Measurements from ENCODE around the gene MOCOS. TPM values are rescaled to one million over a fixed set of nuclear protein-coding genes. Genes with fewer than 3 reads are reported as not detected.

Gene MOCOS
- total and polyA plus RNA-seq, 2 experiments from 2014 or later = 3.1 to 8.6 TPM

GRCh38 chr18:36197511-36198166, 10.3 kb downstream of the MOCOS start:
- no peaks in the 10 kb centered on the region for H3K36me3 ChIP-seq (replicated peaks; ENCODE audit: insufficient read depth, low read depth)
- H2AFZ ChIP-seq = no peak overlapping the region
- no peak overlapping the region for H3K4me3 ChIP-seq
- no peak overlapping the region for H3K4me2 ChIP-seq
- H3K4me1 ChIP-seq (ENCODE audit: insufficient read depth) = peaks cover 9% of the 10 kb centered on the region
- no peak for DNase-seq (ENCODE audit: low spot score)
- no peaks in the 10 kb centered on the region for H4K20me1 ChIP-seq (ENCODE audit: insufficient read depth, poor library complexity, severe bottlenecking)
- H3K9me2 ChIP-seq (replicated peaks; ENCODE audit: insufficient read depth) = no peaks in the 10 kb centered on the region
- TF ChIP-seq, protein P1, sequence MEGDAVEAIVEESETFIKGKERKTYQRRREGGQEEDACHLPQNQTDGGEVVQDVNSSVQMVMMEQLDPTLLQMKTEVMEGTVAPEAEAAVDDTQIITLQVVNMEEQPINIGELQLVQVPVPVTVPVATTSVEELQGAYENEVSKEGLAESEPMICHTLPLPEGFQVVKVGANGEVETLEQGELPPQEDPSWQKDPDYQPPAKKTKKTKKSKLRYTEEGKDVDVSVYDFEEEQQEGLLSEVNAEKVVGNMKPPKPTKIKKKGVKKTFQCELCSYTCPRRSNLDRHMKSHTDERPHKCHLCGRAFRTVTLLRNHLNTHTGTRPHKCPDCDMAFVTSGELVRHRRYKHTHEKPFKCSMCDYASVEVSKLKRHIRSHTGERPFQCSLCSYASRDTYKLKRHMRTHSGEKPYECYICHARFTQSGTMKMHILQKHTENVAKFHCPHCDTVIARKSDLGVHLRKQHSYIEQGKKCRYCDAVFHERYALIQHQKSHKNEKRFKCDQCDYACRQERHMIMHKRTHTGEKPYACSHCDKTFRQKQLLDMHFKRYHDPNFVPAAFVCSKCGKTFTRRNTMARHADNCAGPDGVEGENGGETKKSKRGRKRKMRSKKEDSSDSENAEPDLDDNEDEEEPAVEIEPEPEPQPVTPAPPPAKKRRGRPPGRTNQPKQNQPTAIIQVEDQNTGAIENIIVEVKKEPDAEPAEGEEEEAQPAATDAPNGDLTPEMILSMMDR (IDR thresholded peaks at IDR 0.05; ENCODE audit: poor library complexity) = no peak
- TF ChIP-seq EZH2phosphoT487 (IDR thresholded peaks at IDR 0.05; ENCODE audit: low read depth, severe bottlenecking, unreplicated experiment) = no peak
- TF ChIP-seq EZH2 (IDR thresholded peaks at IDR 0.05; ENCODE audit: borderline replicate concordance) = no peak
- H3K79me2 ChIP-seq = no peaks in the 10 kb centered on the region
- H3K9me3 ChIP-seq (ENCODE audit: low read depth) = no peaks in the 10 kb centered on the region
- H3K27me3 ChIP-seq = no peaks in the 10 kb centered on the region
- H3K27ac ChIP-seq = no peak overlapping the region

DNA sequence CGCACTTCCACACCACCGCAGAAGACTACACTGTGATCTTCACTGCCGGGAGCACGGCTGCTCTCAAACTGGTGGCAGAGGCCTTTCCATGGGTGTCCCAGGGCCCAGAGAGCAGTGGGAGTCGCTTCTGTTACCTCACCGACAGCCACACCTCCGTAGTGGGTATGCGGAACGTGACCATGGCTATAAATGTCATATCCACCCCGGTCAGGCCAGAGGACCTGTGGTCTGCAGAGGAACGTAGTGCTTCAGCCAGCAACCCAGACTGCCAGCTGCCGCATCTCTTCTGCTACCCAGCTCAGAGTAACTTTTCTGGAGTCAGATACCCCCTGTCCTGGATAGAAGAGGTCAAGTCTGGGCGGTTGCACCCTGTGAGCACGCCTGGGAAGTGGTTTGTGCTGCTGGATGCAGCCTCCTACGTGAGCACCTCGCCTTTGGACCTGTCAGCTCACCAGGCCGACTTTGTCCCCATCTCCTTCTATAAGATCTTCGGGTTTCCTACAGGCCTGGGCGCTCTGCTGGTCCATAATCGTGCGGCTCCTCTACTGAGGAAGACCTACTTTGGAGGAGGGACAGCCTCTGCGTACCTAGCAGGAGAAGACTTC, 12.5 kb downstream of the MOCOS start:
- 90% methylated on average over 22 of the region's 22 CpGs for WGBS (ENCODE audit: low lambda C conversion rate, missing lambda C conversion rate)
- Histone ChIP-seq H3K36me3 (replicated peaks; ENCODE audit: insufficient read depth, low read depth) (no peaks in the 10 kb centered on the region), H3K4me2 (no peak overlapping the region), H4K20me1 (ENCODE audit: insufficient read depth, poor library complexity, severe bottlenecking) (no peaks in the 10 kb centered on the region), H3K27me3 (no peaks in the 10 kb centered on the region), H3K9me3 (ENCODE audit: low read depth) (no peaks in the 10 kb centered on the region), H3K4me3 (no peak overlapping the region), H3K79me2 (no peaks in the 10 kb centered on the region), H3K27ac (no peak overlapping the region), H3K9me2 (replicated peaks; ENCODE audit: insufficient read depth) (no peaks in the 10 kb centered on the region), H2AFZ (no peak overlapping the region), H3K4me1 (ENCODE audit: insufficient read depth) (peaks cover 9% of the 10 kb centered on the region)
- no peak for DNase-seq (ENCODE audit: low spot score)
- TF ChIP-seq EZH2 (IDR thresholded peaks at IDR 0.05; ENCODE audit: borderline replicate concordance) (no peak), EZH2phosphoT487 (IDR thresholded peaks at IDR 0.05; ENCODE audit: low read depth, severe bottlenecking, unreplicated experiment) (no peak)
- TF ChIP-seq, protein P1 (IDR thresholded peaks at IDR 0.05; ENCODE audit: poor library complexity) = no peak

DNA sequence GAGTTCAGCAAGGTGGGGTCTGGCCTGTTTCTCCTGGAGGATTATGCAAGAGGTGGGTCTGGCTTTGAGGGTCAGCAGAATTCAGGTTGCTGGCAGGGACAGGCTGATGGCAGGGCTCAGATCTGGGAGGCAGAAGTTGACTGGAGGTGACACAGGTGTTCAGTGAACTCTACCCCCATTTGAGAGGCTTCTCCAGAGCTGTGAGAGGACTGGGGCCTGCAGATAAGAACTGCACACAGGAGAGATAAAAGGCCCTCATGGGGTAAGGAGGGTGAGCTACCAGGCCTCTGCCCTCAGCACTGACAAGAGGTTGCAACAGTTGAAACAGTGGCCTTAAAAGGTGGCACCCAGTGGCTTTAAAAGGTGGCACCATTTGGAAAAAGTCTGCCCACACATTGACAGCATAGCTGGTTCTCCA, 13.1 kb downstream of the MOCOS start:
- no peaks in the 10 kb centered on the region for H3K9me3 ChIP-seq (ENCODE audit: low read depth)
- peak; percentile 40 for DNase-seq (ENCODE audit: low spot score)
- H3K79me2 ChIP-seq = no peaks in the 10 kb centered on the region
- no peaks in the 10 kb centered on the region for H3K27me3 ChIP-seq
- no peak overlapping the region for H2AFZ ChIP-seq
- no peaks in the 10 kb centered on the region for H3K9me2 ChIP-seq (replicated peaks; ENCODE audit: insufficient read depth)
- no peak overlapping the region for H3K27ac ChIP-seq
- H3K4me3 ChIP-seq = no peak overlapping the region
- H3K36me3 ChIP-seq (replicated peaks; ENCODE audit: insufficient read depth, low read depth) = no peaks in the 10 kb centered on the region
- no peaks in the 10 kb centered on the region for H4K20me1 ChIP-seq (ENCODE audit: insufficient read depth, poor library complexity, severe bottlenecking)
- TF ChIP-seq EZH2phosphoT487 (IDR thresholded peaks at IDR 0.05; ENCODE audit: low read depth, severe bottlenecking, unreplicated experiment) = no peak
- TF ChIP-seq, protein P1 (IDR thresholded peaks at IDR 0.05; ENCODE audit: poor library complexity) = no peak
- TF ChIP-seq EZH2 (IDR thresholded peaks at IDR 0.05; ENCODE audit: borderline replicate concordance) = no peak
- H3K4me1 ChIP-seq (ENCODE audit: insufficient read depth) = peaks cover 9% of the 10 kb centered on the region
- no peak overlapping the region for H3K4me2 ChIP-seq
